OCI-LY3 (cell line): ENCODE measurements around the gene NXPH4.

Experiments
- H2AFZ ChIP-seq: fragments of 200-600, 300-600 bp; shearing (Covaris generic); 2 replicates; pipeline ENCODE4 v1.6.0; 2014; ENCODE audit warnings: antibody characterized with exemption, low read depth, low read length
- H3K27ac ChIP-seq: fragments of 200-600, 300-600 bp; sonication (generic); 2 replicates; pipeline ENCODE4 v1.5.1; 2014; ENCODE audit warnings: mild to moderate bottlenecking, low read length, moderate library complexity, mixed read lengths
- H3K27me3 ChIP-seq: fragments of 200-600, 300-600 bp; sonication (generic); 2 replicates; pipeline ENCODE4 v1.6.1; 2014; ENCODE audit warnings: low read depth, low read length, mixed read lengths
- H3K36me3 ChIP-seq: fragments of 200-600, 300-600 bp; sonication (generic); replicated peaks from 2 replicates; pipeline ENCODE3; 2014; ENCODE audit warnings: low read depth, low read length, mixed read lengths
- H3K4me1 ChIP-seq: fragments of 300-600, 200-600 bp; sonication (generic); 2 replicates; pipeline ENCODE4 v1.6.1; 2014; ENCODE audit warnings: low read length, mixed read lengths
- H3K4me2 ChIP-seq: fragments of 200-600, 300-600 bp; sonication (generic); 2 replicates; pipeline ENCODE4 v1.6.1; 2014; ENCODE audit warnings: low read length, mixed read lengths
- H3K4me3 ChIP-seq: fragments of 300-600, 200-600 bp; sonication (generic); 2 replicates; pipeline ENCODE4 v1.5.1; 2014; ENCODE audit warnings: antibody characterized with exemption, mild to moderate bottlenecking, low read length, moderate library complexity
- H3K79me2 ChIP-seq: fragments of 300-600, 200-600 bp; shearing (Covaris generic); 2 replicates; pipeline ENCODE4 v1.6.1; 2014; ENCODE audit warnings: mild to moderate bottlenecking, low read length, mixed read lengths
- H3K9ac ChIP-seq: fragments of 300-600, 200-600 bp; shearing (Covaris generic); 2 replicates; pipeline ENCODE4 v1.6.0; 2014; ENCODE audit warnings: mild to moderate bottlenecking, low read length, moderate library complexity
- H3K9me3 ChIP-seq: fragments of 200-600, 300-600 bp; shearing (Covaris generic); 2 replicates; pipeline ENCODE4 v1.6.1; 2014; ENCODE audit warnings: low read length, mixed read lengths; ENCODE audit not compliant: insufficient read depth
- H4K20me1 ChIP-seq: fragments of 200-600, 300-600 bp; sonication (generic); 2 replicates; pipeline ENCODE4 v1.6.1; 2016; ENCODE audit warnings: low read length, mixed read lengths; ENCODE audit not compliant: insufficient read depth
- CTCF ChIP-seq: fragments of 200-600, 300-600 bp; sonication (generic); IDR thresholded peaks from 2 replicates; pipeline ENCODE4 v1.5.1; 2014; ENCODE audit warnings: antibody characterized with exemption, low read length, low read depth
- EZH2phosphoT487 ChIP-seq: fragments of 200-600 bp; shearing (Covaris generic); IDR thresholded peaks from 2 replicates; pipeline ENCODE4 v1.6.1; 2018; ENCODE audit warnings: antibody characterized with exemption, mixed run types, low read depth

Gene NXPH4

GRCh38 chr12:57202321-57202720, 14.3 kb upstream of the NXPH4 start:
- H3K4me1 ChIP-seq, result no peaks in the 10 kb centered on the region
- H3K36me3 ChIP-seq, result no peaks in the 10 kb centered on the region
- no peak overlapping the region for H3K27ac ChIP-seq
- TF ChIP-seq CTCF (no peak), EZH2phosphoT487 (no peak)
- H2AFZ ChIP-seq, result no peak overlapping the region
- no peaks in the 10 kb centered on the region for H3K27me3 ChIP-seq
- no peaks in the 10 kb centered on the region for H3K9me3 ChIP-seq
- H3K79me2 ChIP-seq, result no peaks in the 10 kb centered on the region
- no peaks in the 10 kb centered on the region for H4K20me1 ChIP-seq
- H3K9ac ChIP-seq, result no peak overlapping the region
- no peak overlapping the region for H3K4me3 ChIP-seq
- no peak overlapping the region for H3K4me2 ChIP-seq

- H3K4me1 ChIP-seq, result no peaks in the 10 kb centered on the region
- no peaks in the 10 kb centered on the region for H3K36me3 ChIP-seq
- H3K9me3 ChIP-seq, result no peaks in the 10 kb centered on the region
- no peak overlapping the region for H3K4me3 ChIP-seq
- H2AFZ ChIP-seq, result no peak overlapping the region
- no peak for TF ChIP-seq CTCF
- TF ChIP-seq EZH2phosphoT487, result no peak
- no peaks in the 10 kb centered on the region for H4K20me1 ChIP-seq
- H3K27me3 ChIP-seq, result no peaks in the 10 kb centered on the region
- H3K4me2 ChIP-seq, result no peak overlapping the region
- no peaks in the 10 kb centered on the region for H3K79me2 ChIP-seq
- H3K9ac ChIP-seq, result no peak overlapping the region
- no peak overlapping the region for H3K27ac ChIP-seq
Measured at GRCh38 chr12:57203201-57203600, 13.4 kb upstream of the NXPH4 start.

GRCh38 chr12:57203791-57204190, 12.8 kb upstream of the NXPH4 start:
- H3K4me1 ChIP-seq, result no peaks in the 10 kb centered on the region
- H3K9ac ChIP-seq, result no peak overlapping the region
- no peak overlapping the region for H3K4me3 ChIP-seq
- H3K4me2 ChIP-seq, result no peak overlapping the region
- H3K79me2 ChIP-seq, result no peaks in the 10 kb centered on the region
- no peak overlapping the region for H2AFZ ChIP-seq
- no peak overlapping the region for H3K27ac ChIP-seq
- TF ChIP-seq CTCF, result no peak
- H3K9me3 ChIP-seq, result no peaks in the 10 kb centered on the region
- H3K27me3 ChIP-seq, result no peaks in the 10 kb centered on the region
- H4K20me1 ChIP-seq, result no peaks in the 10 kb centered on the region
- H3K36me3 ChIP-seq, result no peaks in the 10 kb centered on the region

GRCh38 chr12:57204454-57204853, 12.1 kb upstream of the NXPH4 start:
- H3K27ac ChIP-seq, result no peak overlapping the region
- TF ChIP-seq CTCF (no peak), EZH2phosphoT487 (no peak)
- H2AFZ ChIP-seq, result no peak overlapping the region
- no peaks in the 10 kb centered on the region for H3K79me2 ChIP-seq
- no peaks in the 10 kb centered on the region for H3K27me3 ChIP-seq
- H3K9ac ChIP-seq, result no peak overlapping the region
- H3K36me3 ChIP-seq, result no peaks in the 10 kb centered on the region
- H3K4me2 ChIP-seq, result no peak overlapping the region
- H3K4me1 ChIP-seq, result no peaks in the 10 kb centered on the region
- H3K9me3 ChIP-seq, result no peaks in the 10 kb centered on the region
- H3K4me3 ChIP-seq, result no peak overlapping the region
- no peaks in the 10 kb centered on the region for H4K20me1 ChIP-seq
